ENCODE data around the gene TMEM38A.

TMEM38A gene

DNA sequence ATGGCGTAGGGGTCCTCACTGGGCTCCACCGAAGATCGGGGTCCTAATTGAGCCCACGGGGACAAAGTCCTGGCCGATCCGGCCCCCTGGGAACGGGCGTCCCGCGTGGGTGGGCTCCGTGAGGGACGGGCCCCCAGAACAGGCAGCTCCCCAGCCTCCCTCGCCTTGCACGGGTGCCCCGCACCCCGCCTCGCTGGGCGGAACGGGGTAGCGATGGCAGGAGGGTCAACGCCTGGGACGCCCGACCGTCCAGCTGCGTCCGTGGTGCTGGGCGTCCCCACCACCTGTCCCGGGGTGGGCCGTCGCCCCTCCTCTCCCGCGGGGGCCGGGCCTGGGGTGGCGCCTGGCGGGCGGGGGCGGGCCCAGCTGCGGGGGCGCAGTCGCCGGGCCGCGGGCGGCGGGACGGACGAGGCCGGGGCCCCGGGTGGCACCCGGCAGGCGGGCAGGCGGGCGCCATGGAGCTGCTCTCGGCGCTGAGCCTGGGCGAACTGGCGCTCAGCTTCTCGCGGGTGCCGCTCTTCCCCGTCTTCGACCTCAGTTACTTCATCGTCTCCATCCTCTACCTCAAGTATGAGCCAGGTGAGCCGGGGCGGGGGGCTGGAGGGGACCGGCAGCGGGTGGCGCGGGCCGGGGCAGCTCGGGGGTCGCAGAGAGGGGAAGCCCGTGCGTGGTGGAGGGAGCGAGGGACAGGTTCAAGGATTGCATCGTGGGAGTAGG lies at the start of gene TMEM38A:
TMEM38A (plus strand) TSS at position 377 of the 717 bp plus-strand sequence; CDS start at position 456, 79 bp downstream.
- H3K4me3 ChIP-seq (ENCODE audit: low read length) = peak within 1 kb of the TSS; percentile 92
- H3K27me3 ChIP-seq (ENCODE audit: control insufficient read depth, insufficient read depth, low read length) = no peaks in the 10 kb centered on the region
- peak within 1 kb of the TSS; percentile 94 for H3K27ac ChIP-seq (ENCODE audit: low read depth, low read length)
- H3K4me1 ChIP-seq (ENCODE audit: control insufficient read depth, insufficient read depth, low read length) = peaks cover 8% of the 10 kb centered on the region
- peak within 1 kb of the TSS; percentile 76 for H3K9ac ChIP-seq (ENCODE audit: low read length)
- peaks cover 8% of the 10 kb centered on the region for H3K36me3 ChIP-seq (ENCODE audit: control insufficient read depth, insufficient read depth, low read length)

DNA sequence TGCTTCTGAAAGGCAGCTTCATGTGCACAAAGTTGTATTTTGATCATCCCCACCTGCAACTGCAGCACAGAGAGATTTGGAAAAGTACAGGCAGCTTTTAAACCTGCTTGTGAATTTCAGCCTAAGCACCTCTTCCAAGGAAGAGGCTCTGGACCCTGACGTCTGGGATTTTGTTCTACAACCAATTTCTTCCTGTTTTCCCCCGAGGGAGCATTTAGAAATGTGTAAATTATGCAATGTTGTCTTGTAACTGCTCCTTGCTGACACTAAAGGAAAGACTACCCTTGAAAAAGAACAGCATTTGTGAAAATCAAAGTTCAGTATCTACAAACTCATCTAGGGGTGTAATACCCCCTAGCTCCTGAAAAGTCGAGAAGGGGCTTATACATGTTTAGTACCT lies 48.3 kb upstream of the TMEM38A start:
- H3K4me3 ChIP-seq (ENCODE audit: low read length) = no peak overlapping the region
- no peak overlapping the region for H3K9ac ChIP-seq (ENCODE audit: low read length)
- no peaks in the 10 kb centered on the region for H3K27me3 ChIP-seq (ENCODE audit: control insufficient read depth, insufficient read depth, low read length)
- no peak overlapping the region for H3K27ac ChIP-seq (ENCODE audit: low read depth, low read length)
- no peaks in the 10 kb centered on the region for H3K36me3 ChIP-seq (ENCODE audit: control insufficient read depth, insufficient read depth, low read length)
- peaks cover 18% of the 10 kb centered on the region for H3K4me1 ChIP-seq (ENCODE audit: control insufficient read depth, insufficient read depth, low read length)

DNA sequence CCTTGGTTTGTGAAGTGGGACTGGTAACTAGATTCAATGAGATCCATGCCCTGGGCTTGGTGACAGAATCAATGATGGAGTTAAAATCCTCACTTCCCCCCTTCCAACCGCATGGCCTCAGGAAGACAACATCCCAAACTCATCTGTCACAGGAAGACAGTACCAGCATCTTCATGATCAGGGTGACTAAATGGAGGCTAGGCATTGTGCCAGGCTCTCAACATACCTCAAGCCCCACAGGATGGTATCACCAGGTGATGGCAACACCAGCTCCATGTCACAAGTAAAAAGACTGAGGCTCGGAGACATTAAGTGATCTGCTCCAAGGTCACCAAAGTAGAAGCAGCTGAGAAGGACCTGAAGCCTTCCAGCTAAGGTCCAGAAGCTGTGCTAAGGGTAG lies 47.1 kb upstream of the TMEM38A start:
- peaks cover 8% of the 10 kb centered on the region for H3K4me1 ChIP-seq (ENCODE audit: control insufficient read depth, insufficient read depth, low read length)
- no peak overlapping the region for H3K9ac ChIP-seq (ENCODE audit: low read length)
- no peak overlapping the region for H3K27ac ChIP-seq (ENCODE audit: low read depth, low read length)
- H3K36me3 ChIP-seq (ENCODE audit: control insufficient read depth, insufficient read depth, low read length) = no peaks in the 10 kb centered on the region
- H3K4me3 ChIP-seq (ENCODE audit: low read length) = no peak overlapping the region
- no peaks in the 10 kb centered on the region for H3K27me3 ChIP-seq (ENCODE audit: control insufficient read depth, insufficient read depth, low read length)

DNA sequence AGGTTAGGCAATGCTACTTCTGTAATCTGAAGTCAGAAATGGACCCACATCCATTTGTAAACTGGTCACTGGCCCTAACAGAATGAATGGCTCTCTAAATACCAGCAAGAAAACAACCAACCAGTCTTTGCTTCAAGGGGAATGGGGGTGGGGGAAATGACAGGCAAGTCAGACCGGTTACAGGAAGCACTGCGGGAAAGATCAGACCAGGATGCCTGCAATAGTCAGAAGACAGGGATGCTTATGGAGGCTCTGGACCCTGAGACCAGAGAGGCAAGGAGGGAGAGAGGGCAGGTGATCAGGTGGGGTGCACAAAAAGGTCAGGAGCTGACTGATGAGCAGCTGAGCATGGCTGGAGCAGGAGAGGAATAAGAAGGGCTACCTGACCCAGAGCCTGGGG lies 46.0 kb upstream of the TMEM38A start:
- no peak overlapping the region for H3K4me3 ChIP-seq (ENCODE audit: low read length)
- H3K4me1 ChIP-seq (ENCODE audit: control insufficient read depth, insufficient read depth, low read length) = peaks cover 13% of the 10 kb centered on the region
- no peak overlapping the region for H3K9ac ChIP-seq (ENCODE audit: low read length)
- no peaks in the 10 kb centered on the region for H3K36me3 ChIP-seq (ENCODE audit: control insufficient read depth, insufficient read depth, low read length)
- no peaks in the 10 kb centered on the region for H3K27me3 ChIP-seq (ENCODE audit: control insufficient read depth, insufficient read depth, low read length)
- no peak overlapping the region for H3K27ac ChIP-seq (ENCODE audit: low read depth, low read length)

GRCh38 chr19:16615808-16616207 lies 45.1 kb upstream of the TMEM38A start:
- Histone ChIP-seq H3K9ac (ENCODE audit: low read length) (no peak overlapping the region), H3K4me1 (ENCODE audit: control insufficient read depth, insufficient read depth, low read length) (peaks cover 18% of the 10 kb centered on the region), H3K27ac (ENCODE audit: low read depth, low read length) (no peak overlapping the region), H3K36me3 (ENCODE audit: control insufficient read depth, insufficient read depth, low read length) (no peaks in the 10 kb centered on the region), H3K4me3 (ENCODE audit: low read length) (no peak overlapping the region), H3K27me3 (ENCODE audit: control insufficient read depth, insufficient read depth, low read length) (no peaks in the 10 kb centered on the region)

GRCh38 chr19:16618248-16618647 lies 42.7 kb upstream of the TMEM38A start:
- peaks cover 17% of the 10 kb centered on the region for H3K4me1 ChIP-seq (ENCODE audit: control insufficient read depth, insufficient read depth, low read length)
- no peaks in the 10 kb centered on the region for H3K36me3 ChIP-seq (ENCODE audit: control insufficient read depth, insufficient read depth, low read length)
- H3K27ac ChIP-seq (ENCODE audit: low read depth, low read length) = no peak overlapping the region
- no peaks in the 10 kb centered on the region for H3K27me3 ChIP-seq (ENCODE audit: control insufficient read depth, insufficient read depth, low read length)
- H3K4me3 ChIP-seq (ENCODE audit: low read length) = no peak overlapping the region
- H3K9ac ChIP-seq (ENCODE audit: low read length) = no peak overlapping the region

DNA sequence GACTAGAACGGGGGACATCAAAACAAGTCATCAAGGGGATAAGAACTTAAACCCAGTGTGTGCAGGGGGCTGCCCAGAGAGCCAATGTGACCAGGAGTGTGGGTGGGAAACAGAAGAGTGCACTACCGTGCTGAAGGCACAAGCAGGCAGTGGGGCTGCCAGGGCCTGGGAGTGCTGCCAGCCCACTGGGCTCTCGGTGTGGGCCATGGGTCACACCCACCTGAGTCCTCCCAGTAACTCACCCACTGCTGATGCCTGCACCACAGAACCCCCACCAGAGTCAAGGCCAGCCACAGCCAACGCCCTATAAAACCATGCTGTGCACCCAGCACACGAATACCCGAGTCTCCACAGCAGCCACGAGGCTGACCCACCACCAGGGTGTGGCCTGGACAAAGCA lies 41.5 kb upstream of the TMEM38A start:
- Histone ChIP-seq H3K9ac (ENCODE audit: low read length) (no peak overlapping the region), H3K4me3 (ENCODE audit: low read length) (no peak overlapping the region), H3K4me1 (ENCODE audit: control insufficient read depth, insufficient read depth, low read length) (peaks cover 17% of the 10 kb centered on the region), H3K27me3 (ENCODE audit: control insufficient read depth, insufficient read depth, low read length) (no peaks in the 10 kb centered on the region), H3K36me3 (ENCODE audit: control insufficient read depth, insufficient read depth, low read length) (no peaks in the 10 kb centered on the region), H3K27ac (ENCODE audit: low read depth, low read length) (peak overlapping the region; percentile 10)

DNA sequence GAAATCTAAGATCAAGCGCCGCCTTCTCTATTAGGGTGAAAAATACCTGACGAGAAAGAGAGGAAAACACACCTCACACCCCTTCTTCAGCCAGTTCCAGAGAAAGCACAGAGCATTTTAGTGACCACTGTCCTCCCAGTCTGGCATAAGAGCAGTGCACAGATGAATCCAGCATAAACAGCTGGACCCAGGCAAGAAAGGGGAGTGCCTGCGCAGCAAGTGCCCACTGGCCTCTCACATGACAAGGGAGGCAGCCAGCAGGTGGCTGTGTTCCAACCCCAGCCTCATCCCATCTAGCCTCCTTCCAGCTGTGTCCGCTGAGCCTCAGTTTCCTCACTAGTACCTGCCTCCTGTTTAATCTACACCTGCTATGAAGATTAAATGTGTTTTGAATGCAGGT lies 40.9 kb upstream of the TMEM38A start:
- H3K27ac ChIP-seq (ENCODE audit: low read depth, low read length) = peak overlapping the region; percentile 10
- H3K36me3 ChIP-seq (ENCODE audit: control insufficient read depth, insufficient read depth, low read length) = peaks cover 4% of the 10 kb centered on the region
- peaks cover 17% of the 10 kb centered on the region for H3K4me1 ChIP-seq (ENCODE audit: control insufficient read depth, insufficient read depth, low read length)
- no peak overlapping the region for H3K9ac ChIP-seq (ENCODE audit: low read length)
- H3K4me3 ChIP-seq (ENCODE audit: low read length) = no peak overlapping the region
- no peaks in the 10 kb centered on the region for H3K27me3 ChIP-seq (ENCODE audit: control insufficient read depth, insufficient read depth, low read length)

GRCh38 chr19:16620584-16620983 lies 40.4 kb upstream of the TMEM38A start:
- Histone ChIP-seq H3K9ac (ENCODE audit: low read length) (no peak overlapping the region), H3K27ac (ENCODE audit: low read depth, low read length) (no peak overlapping the region), H3K36me3 (ENCODE audit: control insufficient read depth, insufficient read depth, low read length) (peaks cover 4% of the 10 kb centered on the region), H3K27me3 (ENCODE audit: control insufficient read depth, insufficient read depth, low read length) (no peaks in the 10 kb centered on the region), H3K4me1 (ENCODE audit: control insufficient read depth, insufficient read depth, low read length) (peaks cover 17% of the 10 kb centered on the region), H3K4me3 (ENCODE audit: low read length) (no peak overlapping the region)

GRCh38 chr19:16621165-16621800 lies 39.7 kb upstream of the TMEM38A start:
- no peak overlapping the region for H3K27ac ChIP-seq (ENCODE audit: low read depth, low read length)
- no peak overlapping the region for H3K4me3 ChIP-seq (ENCODE audit: low read length)
- peaks cover 4% of the 10 kb centered on the region for H3K36me3 ChIP-seq (ENCODE audit: control insufficient read depth, insufficient read depth, low read length)
- peaks cover 18% of the 10 kb centered on the region for H3K4me1 ChIP-seq (ENCODE audit: control insufficient read depth, insufficient read depth, low read length)
- H3K9ac ChIP-seq (ENCODE audit: low read length) = no peak overlapping the region
- no peaks in the 10 kb centered on the region for H3K27me3 ChIP-seq (ENCODE audit: control insufficient read depth, insufficient read depth, low read length)

DNA sequence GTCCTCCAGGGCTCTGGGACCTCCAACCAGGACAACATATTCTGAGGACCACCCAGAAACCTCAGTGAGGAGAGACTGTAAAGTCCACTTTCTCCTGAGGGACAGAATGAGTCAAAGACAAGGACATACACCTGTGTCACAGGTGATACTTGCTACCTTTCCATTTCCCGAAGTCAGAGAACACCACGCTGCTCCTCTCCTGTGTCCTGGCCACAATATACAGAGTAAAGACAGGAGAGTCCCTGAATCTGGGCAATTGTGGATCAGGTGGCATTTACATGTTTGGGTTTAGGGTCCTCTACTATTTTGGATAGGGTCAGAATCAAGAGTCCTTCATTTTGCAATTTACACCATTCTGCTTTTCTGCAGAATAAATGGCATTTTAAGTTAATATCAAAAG lies 37.9 kb upstream of the TMEM38A start:
- Histone ChIP-seq H3K27ac (ENCODE audit: low read depth, low read length) (no peak overlapping the region), H3K4me3 (ENCODE audit: low read length) (no peak overlapping the region), H3K27me3 (ENCODE audit: control insufficient read depth, insufficient read depth, low read length) (no peaks in the 10 kb centered on the region), H3K36me3 (ENCODE audit: control insufficient read depth, insufficient read depth, low read length) (peaks cover 4% of the 10 kb centered on the region), H3K9ac (ENCODE audit: low read length) (no peak overlapping the region), H3K4me1 (ENCODE audit: control insufficient read depth, insufficient read depth, low read length) (peaks cover 21% of the 10 kb centered on the region)

GRCh38 chr19:16623576-16623975 lies 37.4 kb upstream of the TMEM38A start:
- Histone ChIP-seq H3K27ac (ENCODE audit: low read depth, low read length) (no peak overlapping the region), H3K36me3 (ENCODE audit: control insufficient read depth, insufficient read depth, low read length) (peaks cover 4% of the 10 kb centered on the region), H3K4me1 (ENCODE audit: control insufficient read depth, insufficient read depth, low read length) (peaks cover 21% of the 10 kb centered on the region), H3K9ac (ENCODE audit: low read length) (no peak overlapping the region), H3K27me3 (ENCODE audit: control insufficient read depth, insufficient read depth, low read length) (no peaks in the 10 kb centered on the region), H3K4me3 (ENCODE audit: low read length) (no peak overlapping the region)

DNA sequence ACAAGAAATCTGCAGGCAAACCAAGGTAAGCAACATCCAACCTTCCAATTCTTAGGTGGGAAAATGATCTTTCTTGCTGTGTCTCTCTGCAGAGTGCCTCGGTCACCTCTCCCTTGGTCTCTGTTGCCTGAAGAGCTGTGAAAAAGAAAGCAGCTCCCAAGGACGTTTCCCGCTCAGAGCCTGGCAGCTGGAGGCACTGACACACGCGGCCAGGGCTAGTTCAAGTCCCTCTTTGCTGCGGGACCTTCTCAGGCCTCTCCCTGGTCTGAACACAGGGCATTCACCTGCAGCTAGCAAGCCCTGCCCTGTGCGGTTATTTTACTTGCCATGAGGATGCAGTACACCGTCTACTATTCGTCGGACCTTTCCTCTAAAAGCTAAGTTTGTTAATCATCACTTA lies 36.7 kb upstream of the TMEM38A start:
- peaks cover 4% of the 10 kb centered on the region for H3K36me3 ChIP-seq (ENCODE audit: control insufficient read depth, insufficient read depth, low read length)
- H3K27me3 ChIP-seq (ENCODE audit: control insufficient read depth, insufficient read depth, low read length) = no peaks in the 10 kb centered on the region
- H3K4me3 ChIP-seq (ENCODE audit: low read length) = no peak overlapping the region
- peaks cover 19% of the 10 kb centered on the region for H3K4me1 ChIP-seq (ENCODE audit: control insufficient read depth, insufficient read depth, low read length)
- no peak overlapping the region for H3K27ac ChIP-seq (ENCODE audit: low read depth, low read length)
- H3K9ac ChIP-seq (ENCODE audit: low read length) = no peak overlapping the region
